GM23338 (cell line): ENCODE measurements around the gene LRRC10B. TPM values are rescaled to one million over a fixed set of nuclear protein-coding genes. Genes with fewer than 3 reads are reported as not detected.

Experiments
- ATAC-seq: fragments of 200-7000 bp; cut with Tn5 transposase; 3 replicates; pipeline ENCODE4 v1.9.1; 2020
- DNase-seq: peaks from one replicate; pipeline ENCODE4 v3.0.0-alpha.2; 2015; ENCODE audit warnings: low spot score
- H2AFZ ChIP-seq: fragments of 200-600 bp; sonication (generic); 2 replicates; pipeline ENCODE4 v1.8.0; 2016; ENCODE audit warnings: antibody characterized with exemption, mild to moderate bottlenecking, moderate library complexity
- H3F3A ChIP-seq: fragments of 200-600 bp; sonication (generic); replicated peaks from 2 replicates; pipeline ENCODE4 v1.8.0; 2017; ENCODE audit warnings: antibody characterized with exemption, mixed run types, low read depth
- H3K27ac ChIP-seq: fragments of 200-600 bp; sonication (generic); 2 replicates; pipeline ENCODE4 v1.6.1; 2016; ENCODE audit warnings: low read depth
- H3K27me3 ChIP-seq: fragments of 200-600 bp; sonication (generic); 2 replicates; pipeline ENCODE4 v1.8.0; 2016; ENCODE audit warnings: mild to moderate bottlenecking, mixed run types, moderate library complexity; ENCODE audit not compliant: insufficient read depth
- H3K36me3 ChIP-seq: fragments of 200-600 bp; sonication (generic); 2 replicates; pipeline ENCODE4 v1.8.0; 2016; ENCODE audit warnings: mild to moderate bottlenecking; ENCODE audit not compliant: insufficient read depth
- H3K4me1 ChIP-seq: fragments of 200-600 bp; sonication (generic); 2 replicates; pipeline ENCODE4 v1.8.0; 2016; ENCODE audit warnings: mild to moderate bottlenecking, moderate library complexity; ENCODE audit not compliant: insufficient read depth
- H3K4me2 ChIP-seq: fragments of 200-600 bp; sonication (generic); 2 replicates; pipeline ENCODE4 v1.7.1; 2017; ENCODE audit warnings: mixed run types
- H3K4me3 ChIP-seq: fragments of 200-600 bp; sonication (generic); 2 replicates; pipeline ENCODE4 v1.6.1; 2016; ENCODE audit warnings: mixed run types
- H3K79me2 ChIP-seq: fragments of 200-600 bp; sonication (generic); replicated peaks from 2 replicates; pipeline ENCODE4 v1.8.0; 2017; ENCODE audit warnings: mild to moderate bottlenecking; ENCODE audit not compliant: insufficient read depth
- H3K9me2 ChIP-seq: fragments of 200-600 bp; sonication (generic); 2 replicates; pipeline ENCODE4 v1.8.0; 2017; ENCODE audit not compliant: insufficient read depth
- H4K20me1 ChIP-seq: fragments of 200-600 bp; sonication (generic); replicated peaks from 2 replicates; pipeline ENCODE4 v1.8.0; 2017; ENCODE audit warnings: mild to moderate bottlenecking; ENCODE audit not compliant: insufficient read depth
- H3K27ac Mint-ChIP-seq: 2 replicates; pipeline ENCODE4 v1.8.0; 2020; ENCODE audit warnings: inconsistent platforms, mild to moderate bottlenecking, moderate library complexity, mixed read lengths
- H3K27me3 Mint-ChIP-seq: 3 replicates; pipeline ENCODE4 v1.8.0; 2022; ENCODE audit warnings: low read depth, mild to moderate bottlenecking, moderate library complexity, mixed read lengths, inconsistent platforms; ENCODE audit not compliant: insufficient read depth, poor library complexity
- H3K36me3 Mint-ChIP-seq: 3 replicates; pipeline ENCODE4 v1.8.0; 2021; ENCODE audit warnings: low read depth, mild to moderate bottlenecking, inconsistent platforms, moderate library complexity, mixed read lengths
- H3K4me1 Mint-ChIP-seq: 3 replicates; pipeline ENCODE4 v1.8.0; 2020; ENCODE audit warnings: mild to moderate bottlenecking, inconsistent platforms, mixed read lengths
- H3K4me3 Mint-ChIP-seq: 3 replicates; pipeline ENCODE4 v1.8.0; 2021; ENCODE audit warnings: moderate library complexity, mild to moderate bottlenecking, inconsistent platforms, mixed read lengths
- H3K9me3 Mint-ChIP-seq: 3 replicates; pipeline ENCODE4 v1.8.0; 2020; ENCODE audit warnings: moderate library complexity, mild to moderate bottlenecking, inconsistent platforms, mixed read lengths
- CREB1 ChIP-seq: fragments of 250-450 bp; sonication (Bioruptor Pico); IDR thresholded peaks from 2 replicates; pipeline ENCODE4 v1.5.0; 2020; ENCODE audit warnings: low read depth, mild to moderate bottlenecking, moderate library complexity
- JUNB ChIP-seq: IDR thresholded peaks from one replicate; pipeline ENCODE4 v1.6.1; 2016; ENCODE audit warnings: antibody characterized with exemption; ENCODE audit not compliant: unreplicated experiment
- NANOG ChIP-seq: IDR thresholded peaks from 2 replicates; pipeline ENCODE4 v1.6.1; 2016; ENCODE audit warnings: antibody characterized with exemption, borderline replicate concordance
- STAT1 ChIP-seq: IDR thresholded peaks from one replicate; pipeline ENCODE4 v1.6.1; 2016; ENCODE audit warnings: antibody characterized with exemption; ENCODE audit not compliant: unreplicated experiment
- polyA plus RNA-seq: library from polyadenylated mRNA; unstranded; fragments of >200 nt; fragmentation: Nextera tagmentation; extraction: Ambion mirVana; gene quantifications from 2 replicates; pipeline ENCODE4 v1.2.1, GENCODE V29; 2016
- total RNA-seq: library from RNA; depleted of rRNA; stranded (reverse); fragments of >200 nt; shearing (Covaris generic); gene quantifications from 2 replicates; pipeline ENCODE4 v1.2.3, GENCODE V29; 2014
- TF ChIP-seq, protein P1 (sequence below): IDR thresholded peaks from one replicate; pipeline ENCODE4 v1.6.1; 2018; ENCODE audit warnings: antibody characterized with exemption; ENCODE audit not compliant: unreplicated experiment
- TF ChIP-seq, protein P2 (sequence below): IDR thresholded peaks from 2 replicates; pipeline ENCODE4 v1.6.1; 2016; ENCODE audit warnings: antibody characterized with exemption
- TF ChIP-seq, protein P3 (sequence below), 2 experiments: fragments of 200-600 bp in 1 of 2; sonication (generic) in 1 of 2; conservative IDR thresholded peaks; 2 replicates each; pipeline versions ENCODE4 v1.5.1 to v1.6.1; 2016 to 2017; ENCODE audit warnings: antibody characterized with exemption in 2 of 2, low read depth in 2 of 2, mild to moderate bottlenecking in 2 of 2, moderate library complexity in 1 of 2

LRRC10B gene
- total and polyA plus RNA-seq, 2 experiments from 2014 or later: 0.47 to 1.6 TPM

DNA sequence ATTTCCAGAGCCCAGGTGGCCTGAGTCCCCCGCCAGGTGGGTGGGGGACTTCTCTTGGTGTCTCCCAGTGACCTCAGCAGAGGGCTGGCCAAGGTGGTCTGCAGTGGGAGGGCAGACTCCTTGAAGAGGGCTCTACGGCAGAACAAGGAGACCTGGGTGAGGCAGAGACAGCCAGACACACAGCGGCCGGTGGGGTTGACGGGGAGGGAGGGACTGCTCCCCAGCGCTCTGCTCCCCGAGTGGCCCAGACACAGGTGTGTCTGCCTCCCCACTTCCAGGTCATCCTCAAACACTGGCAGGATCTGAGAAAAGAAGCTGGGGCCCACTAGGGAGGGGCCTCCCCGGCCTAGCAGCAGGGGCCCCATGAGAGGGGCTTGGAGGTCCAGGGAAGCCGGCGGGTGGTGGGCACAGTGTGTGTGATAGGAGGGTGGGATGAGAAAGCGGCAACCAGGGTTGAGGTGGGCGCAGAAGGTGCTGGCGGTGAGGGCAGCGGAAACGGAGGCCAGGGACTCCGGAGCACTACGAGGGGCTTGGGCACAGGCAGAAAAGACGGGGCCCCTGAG, 42.2 kb downstream of the LRRC10B start (continued):
- TF ChIP-seq, protein P1, sequence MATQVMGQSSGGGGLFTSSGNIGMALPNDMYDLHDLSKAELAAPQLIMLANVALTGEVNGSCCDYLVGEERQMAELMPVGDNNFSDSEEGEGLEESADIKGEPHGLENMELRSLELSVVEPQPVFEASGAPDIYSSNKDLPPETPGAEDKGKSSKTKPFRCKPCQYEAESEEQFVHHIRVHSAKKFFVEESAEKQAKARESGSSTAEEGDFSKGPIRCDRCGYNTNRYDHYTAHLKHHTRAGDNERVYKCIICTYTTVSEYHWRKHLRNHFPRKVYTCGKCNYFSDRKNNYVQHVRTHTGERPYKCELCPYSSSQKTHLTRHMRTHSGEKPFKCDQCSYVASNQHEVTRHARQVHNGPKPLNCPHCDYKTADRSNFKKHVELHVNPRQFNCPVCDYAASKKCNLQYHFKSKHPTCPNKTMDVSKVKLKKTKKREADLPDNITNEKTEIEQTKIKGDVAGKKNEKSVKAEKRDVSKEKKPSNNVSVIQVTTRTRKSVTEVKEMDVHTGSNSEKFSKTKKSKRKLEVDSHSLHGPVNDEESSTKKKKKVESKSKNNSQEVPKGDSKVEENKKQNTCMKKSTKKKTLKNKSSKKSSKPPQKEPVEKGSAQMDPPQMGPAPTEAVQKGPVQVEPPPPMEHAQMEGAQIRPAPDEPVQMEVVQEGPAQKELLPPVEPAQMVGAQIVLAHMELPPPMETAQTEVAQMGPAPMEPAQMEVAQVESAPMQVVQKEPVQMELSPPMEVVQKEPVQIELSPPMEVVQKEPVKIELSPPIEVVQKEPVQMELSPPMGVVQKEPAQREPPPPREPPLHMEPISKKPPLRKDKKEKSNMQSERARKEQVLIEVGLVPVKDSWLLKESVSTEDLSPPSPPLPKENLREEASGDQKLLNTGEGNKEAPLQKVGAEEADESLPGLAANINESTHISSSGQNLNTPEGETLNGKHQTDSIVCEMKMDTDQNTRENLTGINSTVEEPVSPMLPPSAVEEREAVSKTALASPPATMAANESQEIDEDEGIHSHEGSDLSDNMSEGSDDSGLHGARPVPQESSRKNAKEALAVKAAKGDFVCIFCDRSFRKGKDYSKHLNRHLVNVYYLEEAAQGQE: no peak
- no peak for TF ChIP-seq CREB1
- TF ChIP-seq, protein P2, sequence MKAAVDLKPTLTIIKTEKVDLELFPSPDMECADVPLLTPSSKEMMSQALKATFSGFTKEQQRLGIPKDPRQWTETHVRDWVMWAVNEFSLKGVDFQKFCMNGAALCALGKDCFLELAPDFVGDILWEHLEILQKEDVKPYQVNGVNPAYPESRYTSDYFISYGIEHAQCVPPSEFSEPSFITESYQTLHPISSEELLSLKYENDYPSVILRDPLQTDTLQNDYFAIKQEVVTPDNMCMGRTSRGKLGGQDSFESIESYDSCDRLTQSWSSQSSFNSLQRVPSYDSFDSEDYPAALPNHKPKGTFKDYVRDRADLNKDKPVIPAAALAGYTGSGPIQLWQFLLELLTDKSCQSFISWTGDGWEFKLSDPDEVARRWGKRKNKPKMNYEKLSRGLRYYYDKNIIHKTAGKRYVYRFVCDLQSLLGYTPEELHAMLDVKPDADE: no peak
- TF ChIP-seq STAT1: no peak
- TF ChIP-seq NANOG: no peak
- no peak for TF ChIP-seq JUNB
- TF ChIP-seq, protein P3, sequence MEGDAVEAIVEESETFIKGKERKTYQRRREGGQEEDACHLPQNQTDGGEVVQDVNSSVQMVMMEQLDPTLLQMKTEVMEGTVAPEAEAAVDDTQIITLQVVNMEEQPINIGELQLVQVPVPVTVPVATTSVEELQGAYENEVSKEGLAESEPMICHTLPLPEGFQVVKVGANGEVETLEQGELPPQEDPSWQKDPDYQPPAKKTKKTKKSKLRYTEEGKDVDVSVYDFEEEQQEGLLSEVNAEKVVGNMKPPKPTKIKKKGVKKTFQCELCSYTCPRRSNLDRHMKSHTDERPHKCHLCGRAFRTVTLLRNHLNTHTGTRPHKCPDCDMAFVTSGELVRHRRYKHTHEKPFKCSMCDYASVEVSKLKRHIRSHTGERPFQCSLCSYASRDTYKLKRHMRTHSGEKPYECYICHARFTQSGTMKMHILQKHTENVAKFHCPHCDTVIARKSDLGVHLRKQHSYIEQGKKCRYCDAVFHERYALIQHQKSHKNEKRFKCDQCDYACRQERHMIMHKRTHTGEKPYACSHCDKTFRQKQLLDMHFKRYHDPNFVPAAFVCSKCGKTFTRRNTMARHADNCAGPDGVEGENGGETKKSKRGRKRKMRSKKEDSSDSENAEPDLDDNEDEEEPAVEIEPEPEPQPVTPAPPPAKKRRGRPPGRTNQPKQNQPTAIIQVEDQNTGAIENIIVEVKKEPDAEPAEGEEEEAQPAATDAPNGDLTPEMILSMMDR (conservative IDR thresholded peaks at IDR 0.05; ENCODE audit: low read depth in 2 of 2): no peak

DNA sequence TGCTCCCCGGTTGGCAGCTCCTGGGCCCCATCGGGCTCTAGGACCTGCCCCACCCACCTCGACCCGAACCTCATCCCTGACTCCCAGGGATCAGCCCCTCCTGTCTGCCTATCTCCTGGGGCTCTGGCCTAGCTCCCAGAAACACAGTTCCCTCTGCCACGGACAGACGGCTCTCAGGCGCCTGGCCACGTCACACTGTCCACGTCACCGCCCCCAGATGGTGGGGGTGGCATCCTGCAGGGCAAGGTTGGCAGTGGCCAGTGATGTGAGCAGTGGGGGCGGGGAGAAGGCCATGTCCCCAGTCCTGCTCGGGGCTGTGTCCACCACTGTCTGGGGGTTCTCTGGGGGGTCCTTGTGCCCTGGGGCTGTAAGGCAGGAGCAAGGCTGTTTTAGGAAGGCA, 43.1 kb downstream of the LRRC10B start:
- Mint-ChIP-seq H3K4me1 (peaks cover 52% of the 10 kb centered on the region), H3K9me3 (no peaks in the 10 kb centered on the region; the same call in 2 of the 3 replicates), H3K4me3 (no peak overlapping the region; the same call in 2 of the 3 replicates), H3K36me3 (no peaks in the 10 kb centered on the region; the same call in 2 of the 3 replicates), H3K27me3 (peaks cover 31% of the 10 kb centered on the region), H3K27ac (no peak overlapping the region)
- Histone ChIP-seq H3K27me3 (peaks cover 17% of the 10 kb centered on the region), H3F3A (no peaks in the 10 kb centered on the region), H3K4me3 (no peak overlapping the region), H3K79me2 (no peaks in the 10 kb centered on the region), H3K27ac (no peak overlapping the region), H3K9me2 (no peaks in the 10 kb centered on the region), H2AFZ (no peak overlapping the region), H3K36me3 (no peaks in the 10 kb centered on the region), H3K4me1 (peaks cover 10% of the 10 kb centered on the region; the same call in 1 of the 2 replicates), H4K20me1 (no peaks in the 10 kb centered on the region), H3K4me2 (no peak overlapping the region)
- ATAC-seq (no peak), DNase-seq (no peak)
- TF ChIP-seq STAT1 (no peak), NANOG (no peak)
- TF ChIP-seq, protein P1: no peak
- TF ChIP-seq, protein P2: no peak
